ENCODE results near the gene FOXP1.

FOXP1 gene

DNA sequence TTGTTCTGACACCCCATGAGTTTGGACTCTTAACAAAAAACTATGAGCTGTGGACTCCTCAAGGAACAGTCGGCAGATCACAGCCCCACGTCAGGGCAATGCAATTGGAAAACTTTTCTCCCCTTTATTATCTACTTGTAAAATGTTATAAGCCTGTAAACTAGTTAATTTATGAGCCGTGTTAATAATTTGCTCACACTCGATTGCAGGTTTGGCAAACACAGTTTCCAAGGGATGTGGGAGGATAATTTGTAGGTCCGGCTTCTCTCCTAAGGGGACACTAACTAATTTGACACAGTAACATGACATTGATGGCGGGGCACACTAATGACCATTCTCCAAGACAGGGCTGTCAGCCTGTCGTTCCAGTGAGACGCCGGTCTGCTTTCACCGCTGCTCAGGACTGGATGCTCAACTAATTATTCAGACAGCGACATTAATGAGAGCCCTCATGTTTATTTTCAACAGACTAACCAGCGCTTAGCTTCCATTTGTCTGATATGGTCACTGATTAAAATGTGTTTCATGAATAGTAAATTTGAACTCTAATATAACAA lies 222.1 kb downstream of the FOXP1 start:
- no peak for TF ChIP-seq CTCF (IDR thresholded peaks at IDR 0.05; ENCODE audit: extremely low read depth, insufficient read depth, missing control alignments)
- in situ Hi-C loops (cut with MboI; ENCODE audit: low pct_unique_long_range_greater_than_20kb, low sequenced_read_pairs, unreplicated experiment), result no loop called here
- no peak for DNase-seq (ENCODE audit: low spot score)

- in situ Hi-C loops (cut with MboI; ENCODE audit: low pct_unique_long_range_greater_than_20kb, low sequenced_read_pairs, unreplicated experiment), result no loop called here
- no peak for TF ChIP-seq CTCF (IDR thresholded peaks at IDR 0.05; ENCODE audit: extremely low read depth, insufficient read depth, missing control alignments)
- DNase-seq (ENCODE audit: low spot score), result no peak
These were observed 222.8 kb downstream of the FOXP1 start for GRCh38 chr3:71360764-71361163.

GRCh38 chr3:71360180-71360579 lies 223.3 kb downstream of the FOXP1 start:
- in situ Hi-C loops (cut with MboI; ENCODE audit: low pct_unique_long_range_greater_than_20kb, low sequenced_read_pairs, unreplicated experiment), result no loop called here
- no peak for TF ChIP-seq CTCF (IDR thresholded peaks at IDR 0.05; ENCODE audit: extremely low read depth, insufficient read depth, missing control alignments)
- DNase-seq (ENCODE audit: low spot score), result no peak

DNA sequence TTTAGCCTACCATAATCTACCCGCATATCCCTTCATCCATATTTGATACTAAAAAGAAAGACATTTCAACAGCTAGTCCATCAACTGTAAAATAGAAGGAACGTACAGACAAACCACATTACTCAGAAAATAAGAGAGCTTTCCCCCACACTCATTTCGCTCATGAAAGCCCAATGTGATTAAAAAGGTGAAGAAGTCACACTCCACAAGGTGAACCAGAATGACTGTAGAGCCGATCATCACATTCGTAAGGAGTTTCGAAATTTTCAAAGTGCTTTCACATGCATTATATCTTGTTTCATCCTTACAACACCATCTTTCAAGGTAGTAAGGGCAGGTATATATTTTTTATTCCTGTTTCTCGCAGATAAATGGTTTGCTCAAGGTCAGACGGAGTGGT lies 225.3 kb downstream of the FOXP1 start:
- in situ Hi-C loops (cut with MboI; ENCODE audit: low pct_unique_long_range_greater_than_20kb, low sequenced_read_pairs, unreplicated experiment), result no loop called here
- no peak for DNase-seq (ENCODE audit: low spot score)
- no peak for TF ChIP-seq CTCF (IDR thresholded peaks at IDR 0.05; ENCODE audit: extremely low read depth, insufficient read depth, missing control alignments)

DNA sequence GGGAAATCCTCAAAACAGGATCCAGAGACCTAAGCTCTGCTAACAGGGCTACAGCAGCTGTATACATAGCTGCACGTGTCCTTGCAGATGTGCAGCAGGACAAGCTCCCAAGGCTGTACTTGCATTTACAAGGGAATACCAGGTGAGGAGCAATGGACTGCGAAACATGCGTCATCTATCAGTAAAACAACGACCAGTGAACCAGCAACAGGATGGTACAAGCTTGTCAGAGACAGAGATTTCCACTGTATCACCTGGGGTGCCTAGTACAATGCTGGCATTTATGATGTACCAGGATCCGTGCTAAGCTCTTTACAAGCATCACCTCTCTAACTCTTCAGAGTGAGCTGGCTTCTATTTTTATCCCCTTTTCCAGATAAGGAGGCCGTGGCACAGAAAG lies 227.3 kb downstream of the FOXP1 start:
- no peak for TF ChIP-seq CTCF (IDR thresholded peaks at IDR 0.05; ENCODE audit: extremely low read depth, insufficient read depth, missing control alignments)
- DNase-seq (ENCODE audit: low spot score), result no peak

DNA sequence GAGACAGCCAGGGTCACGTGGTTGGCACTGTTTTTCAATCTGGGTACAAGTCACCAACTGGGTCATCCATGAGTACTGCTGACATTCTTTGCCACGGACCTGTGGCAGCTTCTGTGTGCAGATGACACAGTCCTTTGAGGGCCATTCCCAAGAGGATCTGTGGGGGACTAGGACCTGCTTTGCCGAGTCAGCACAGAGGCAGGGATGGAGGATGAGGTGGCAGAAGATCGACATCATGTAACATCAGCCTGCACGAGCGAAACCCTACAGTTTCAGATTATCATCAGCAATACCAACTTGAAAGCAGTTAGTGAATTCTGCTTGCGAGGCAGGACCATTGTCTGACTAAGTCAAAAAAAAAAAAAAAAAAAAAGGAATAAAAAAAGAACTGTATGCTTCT lies 227.7 kb downstream of the FOXP1 start:
- in situ Hi-C loops (cut with MboI; ENCODE audit: low pct_unique_long_range_greater_than_20kb, low sequenced_read_pairs, unreplicated experiment), result no loop called here
- no peak for TF ChIP-seq CTCF (IDR thresholded peaks at IDR 0.05; ENCODE audit: extremely low read depth, insufficient read depth, missing control alignments)
- no peak for DNase-seq (ENCODE audit: low spot score)

More for the DNA sequence above, 227.3 kb downstream of the FOXP1 start:
- in situ Hi-C loops (cut with MboI; ENCODE audit: low pct_unique_long_range_greater_than_20kb, low sequenced_read_pairs, unreplicated experiment), result no loop called here

GRCh38 chr3:71355037-71355436 lies 228.5 kb downstream of the FOXP1 start:
- TF ChIP-seq CTCF (IDR thresholded peaks at IDR 0.05; ENCODE audit: extremely low read depth, insufficient read depth, missing control alignments), result no peak
- no peak for DNase-seq (ENCODE audit: low spot score)
- in situ Hi-C loops (cut with MboI; ENCODE audit: low pct_unique_long_range_greater_than_20kb, low sequenced_read_pairs, unreplicated experiment), result no loop called here

Measured in GM13977 (cell line).